NCI-H1436 treated with DMSO at 0.1 percent for 48 hours (cell line): ENCODE data around the gene XYLT2.
"Not testable (repeated sequence)": the region's sequence is repeated elsewhere in the genome, so short reads cannot be mapped to it uniquely, and the experiment has no call there.

Experiments
- DNase-seq: peaks from one replicate; lab custom pipeline; 2025; lab: John Stamatoyannopoulos, UW

The XYLT2 gene

GRCh38 chr17:50389534-50389933 is 43.6 kb downstream of the XYLT2 start:
- DNase-seq = no peak

GRCh38 chr17:50392621-50393020 is 46.7 kb downstream of the XYLT2 start:
- DNase-seq = no peak

GRCh38 chr17:50393700-50394099 is 47.8 kb downstream of the XYLT2 start:
- DNase-seq = no peak

DNA sequence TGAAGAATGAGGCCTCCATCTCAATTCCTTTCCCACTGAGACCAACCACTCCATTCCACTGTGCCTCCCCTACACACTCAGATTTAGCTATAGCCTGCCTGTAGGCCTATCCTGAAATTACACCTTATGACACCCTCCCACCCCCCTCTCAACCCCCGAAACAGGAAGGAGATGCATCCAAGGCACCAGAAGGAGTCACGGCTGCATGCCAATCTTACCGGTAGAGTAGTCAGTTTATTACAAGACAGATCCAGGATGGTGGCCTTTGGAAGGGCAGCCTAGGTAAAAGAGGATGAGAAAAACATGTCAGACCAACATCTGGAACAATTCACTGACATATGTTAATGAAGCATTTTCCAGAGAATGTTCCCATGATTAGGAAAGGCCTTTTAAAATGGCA is 48.8 kb downstream of the XYLT2 start:
- no peak for DNase-seq

- DNase-seq = no peak
These were observed 50.6 kb downstream of the XYLT2 start for GRCh38 chr17:50396261-50397110.

DNA sequence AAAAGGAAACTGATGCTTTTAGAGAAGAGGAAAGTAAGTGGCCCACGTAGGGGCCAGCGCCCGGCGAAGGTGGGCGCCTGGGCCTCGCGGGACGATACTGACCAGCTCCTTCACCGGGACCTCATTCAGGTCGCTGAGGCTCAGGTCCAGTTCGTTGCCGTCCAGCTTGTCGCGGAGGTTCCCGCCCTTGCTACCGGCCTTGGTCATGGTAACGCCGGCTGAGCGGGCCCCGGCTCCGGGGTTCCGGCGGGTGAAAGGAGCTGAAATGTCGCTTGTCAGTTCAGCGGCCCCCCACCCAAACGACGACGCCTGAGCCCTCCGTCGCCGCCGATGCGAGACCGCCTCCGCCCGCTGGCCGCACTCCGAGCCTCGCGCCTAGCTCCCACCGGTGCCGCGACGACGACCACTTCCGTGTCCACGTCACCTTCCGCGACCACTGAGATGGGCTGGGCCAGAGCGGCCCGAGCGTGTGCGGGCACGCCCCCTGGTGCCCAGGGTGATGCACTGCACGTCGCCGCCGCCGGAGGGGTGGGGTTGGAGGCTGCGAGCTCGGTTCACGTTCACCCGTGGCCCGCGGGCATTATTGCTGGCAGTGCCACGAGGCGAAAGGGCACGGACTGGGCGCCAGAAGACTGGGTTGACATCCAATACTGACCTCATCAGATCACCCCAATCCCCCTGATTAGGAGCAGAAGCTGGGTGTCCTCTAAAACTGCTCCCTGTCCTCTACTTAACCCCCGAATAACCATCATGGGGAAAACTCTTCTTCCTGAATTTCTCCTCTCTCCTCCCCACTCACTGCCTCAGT is 51.4 kb downstream of the XYLT2 start, which contains the start of gene LRRC59:
Gene LRRC59, minus strand, starts transcription at position 413 of the 808 bp plus-strand sequence. Its CDS starts 206 bp downstream, at position 207.
- DNase-seq = peak; percentile 30

GRCh38 chr17:50397919-50398285 is 52.0 kb downstream of the XYLT2 start:
- no peak for DNase-seq

DNA sequence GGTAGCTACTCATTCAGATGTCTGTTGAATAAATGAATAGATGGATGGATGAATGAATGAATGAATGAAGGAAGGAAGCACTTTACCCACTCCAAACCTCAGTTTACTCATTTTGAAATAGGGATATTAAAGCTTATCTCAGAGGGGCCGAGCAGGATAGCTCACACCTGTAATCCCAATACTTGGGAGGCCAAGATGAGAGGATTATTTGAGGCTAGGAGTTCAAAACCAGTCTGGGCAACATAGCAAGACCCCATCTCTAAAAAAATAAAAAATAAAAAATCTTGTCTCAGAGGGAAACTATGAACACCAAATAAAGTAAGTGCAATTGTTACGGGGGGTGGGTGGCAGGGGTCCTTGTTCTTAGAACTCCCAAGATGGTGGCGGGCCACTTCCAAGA is 52.7 kb downstream of the XYLT2 start:
- not testable (repeated sequence) for DNase-seq

DNA sequence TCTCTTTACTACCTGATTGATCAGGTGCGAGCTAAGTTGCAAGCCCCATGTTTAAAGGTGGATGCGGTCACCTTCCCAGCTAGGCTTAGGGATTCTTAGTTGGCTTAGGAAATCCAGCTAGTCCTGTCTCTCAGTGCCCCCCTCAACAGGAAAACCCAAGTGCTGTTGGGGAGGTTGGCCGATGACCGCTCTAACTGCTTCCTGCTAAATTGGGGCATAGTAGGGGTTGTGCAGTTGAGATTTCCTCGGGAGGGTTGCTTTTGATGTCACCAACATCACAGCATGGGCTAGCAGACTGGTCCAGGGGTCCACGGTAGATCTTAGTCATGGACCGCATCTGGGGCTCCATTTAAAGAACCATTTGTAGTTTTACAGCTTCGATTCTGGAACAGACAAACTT is 53.7 kb downstream of the XYLT2 start:
- DNase-seq = not testable (repeated sequence)

GRCh38 chr17:50405351-50405750 is 59.4 kb downstream of the XYLT2 start:
- DNase-seq = not testable (repeated sequence)

- DNase-seq = no peak
These were observed 60.7 kb downstream of the XYLT2 start for GRCh38 chr17:50406578-50406977.

GRCh38 chr17:50407921-50408320 is 62.0 kb downstream of the XYLT2 start:
- DNase-seq = no peak
